T-helper 2 cell treated with Interferon-gamma antibody and Interleukin-4, amounts not matched to agents 5 μg/mL and 100 μg/mL, for 36 hours (primary cell): ENCODE measurements around the gene EMC8.
"Not testable (repeated sequence)": the region's sequence is repeated elsewhere in the genome, so short reads cannot be mapped to it uniquely, and the experiment has no call there.

Experiments
- DNase-seq: peaks from one replicate; pipeline ENCODE4 v3.0.0; 2021; ENCODE audit warnings: low spot score
- H3K27ac Mint-ChIP-seq: one replicate; pipeline ENCODE4 v1.8.0; 2021; ENCODE audit warnings: mild to moderate bottlenecking, mixed read lengths
- H3K27me3 Mint-ChIP-seq: one replicate; pipeline ENCODE4 v1.8.0; 2021; ENCODE audit warnings: low read depth, mixed read lengths
- H3K36me3 Mint-ChIP-seq: one replicate; pipeline ENCODE4 v1.8.0; 2021; ENCODE audit warnings: low read depth, mixed read lengths
- H3K4me1 Mint-ChIP-seq: one replicate; pipeline ENCODE4 v1.8.0; 2021; ENCODE audit warnings: low read depth, mixed read lengths
- H3K4me3 Mint-ChIP-seq: one replicate; pipeline ENCODE4 v1.8.0; 2022; ENCODE audit warnings: mild to moderate bottlenecking, moderate library complexity, mixed read lengths
- H3K9me3 Mint-ChIP-seq: one replicate; pipeline ENCODE4 v1.8.0; 2021; ENCODE audit warnings: mixed read lengths

Gene EMC8

GRCh38 chr16:85829171-85829719 is 29.9 kb upstream of the EMC8 start:
- Mint-ChIP-seq H3K27me3 (peaks cover 12% of the 10 kb centered on the region), H3K27ac (no peak overlapping the region), H3K4me1 (no peaks in the 10 kb centered on the region), H3K36me3 (no peaks in the 10 kb centered on the region), H3K4me3 (no peak overlapping the region), H3K9me3 (no peaks in the 10 kb centered on the region)
- no peak for DNase-seq

- Mint-ChIP-seq H3K9me3 (no peaks in the 10 kb centered on the region), H3K36me3 (no peaks in the 10 kb centered on the region), H3K4me1 (no peaks in the 10 kb centered on the region), H3K27me3 (peaks cover 12% of the 10 kb centered on the region), H3K27ac (no peak overlapping the region), H3K4me3 (no peak overlapping the region)
- no peak for DNase-seq
Measured at GRCh38 chr16:85828166-85828565, 28.8 kb upstream of the EMC8 start.

DNA sequence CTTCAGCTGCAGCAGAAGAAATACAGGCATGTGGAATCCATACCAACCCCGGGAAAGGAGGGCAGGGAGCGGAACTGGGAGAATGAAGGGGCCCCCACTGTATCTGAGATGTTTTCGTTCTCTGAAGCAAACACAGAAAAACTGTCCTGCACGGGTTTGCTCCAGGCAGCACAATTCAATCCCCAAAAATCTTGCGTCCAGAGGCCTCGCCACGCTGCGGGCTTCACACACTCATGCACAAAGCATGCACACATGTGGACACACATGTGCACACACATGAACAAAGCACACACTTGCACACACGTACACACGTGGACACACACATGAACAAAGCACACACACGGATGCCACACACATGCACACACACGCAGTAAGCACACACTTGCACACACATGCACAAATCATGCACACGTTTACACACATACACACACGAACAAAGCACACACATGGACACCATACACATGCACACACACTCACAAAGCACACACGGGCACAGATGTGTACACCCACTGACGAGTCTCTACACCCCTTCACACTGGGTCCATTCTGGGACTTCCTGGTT is 27.4 kb upstream of the EMC8 start:
- no peaks in the 10 kb centered on the region for H3K4me1 Mint-ChIP-seq
- no peak overlapping the region for H3K27ac Mint-ChIP-seq
- no peak for DNase-seq
- no peaks in the 10 kb centered on the region for H3K36me3 Mint-ChIP-seq
- no peak overlapping the region for H3K4me3 Mint-ChIP-seq
- no peaks in the 10 kb centered on the region for H3K9me3 Mint-ChIP-seq
- peaks cover 10% of the 10 kb centered on the region for H3K27me3 Mint-ChIP-seq

GRCh38 chr16:85825326-85825725 is 26.0 kb upstream of the EMC8 start:
- DNase-seq, result no peak
- Mint-ChIP-seq H3K9me3 (no peaks in the 10 kb centered on the region), H3K4me1 (no peaks in the 10 kb centered on the region), H3K4me3 (no peak overlapping the region), H3K36me3 (no peaks in the 10 kb centered on the region), H3K27ac (no peak overlapping the region), H3K27me3 (peaks cover 4% of the 10 kb centered on the region)

GRCh38 chr16:85824161-85825135 is 25.1 kb upstream of the EMC8 start:
- Mint-ChIP-seq H3K27me3 (peaks cover 4% of the 10 kb centered on the region), H3K9me3 (no peaks in the 10 kb centered on the region), H3K4me3 (no peak overlapping the region), H3K36me3 (no peaks in the 10 kb centered on the region), H3K27ac (no peak overlapping the region), H3K4me1 (no peaks in the 10 kb centered on the region)
- DNase-seq, result no peak

DNA sequence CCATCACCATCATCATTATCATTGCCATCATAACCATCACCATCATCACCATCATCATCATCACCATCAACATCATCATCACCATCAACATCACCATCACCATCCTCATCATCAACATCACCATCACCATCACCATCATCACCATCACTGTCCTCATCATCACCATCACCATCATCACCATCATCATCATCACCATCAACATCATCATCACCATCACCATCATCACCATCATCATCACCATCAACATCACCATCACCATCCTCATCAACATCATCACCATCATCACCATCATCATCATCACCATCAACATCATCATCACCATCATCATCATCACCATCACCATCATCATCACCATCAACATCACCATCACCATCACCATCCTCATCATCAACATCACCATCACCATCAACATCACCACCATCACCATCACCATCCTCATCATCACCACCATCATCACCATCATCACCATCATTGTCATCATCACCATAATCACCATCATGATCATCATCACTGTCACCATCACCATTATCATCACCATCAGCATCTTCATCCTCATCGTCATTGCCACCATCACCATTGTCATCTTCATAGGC is 24.1 kb upstream of the EMC8 start:
- DNase-seq, result no peak
- H3K36me3 Mint-ChIP-seq, result no peaks in the 10 kb centered on the region
- H3K4me3 Mint-ChIP-seq, result no peak overlapping the region
- H3K27me3 Mint-ChIP-seq, result peaks cover 3% of the 10 kb centered on the region
- no peaks in the 10 kb centered on the region for H3K9me3 Mint-ChIP-seq
- no peaks in the 10 kb centered on the region for H3K4me1 Mint-ChIP-seq
- H3K27ac Mint-ChIP-seq, result no peak overlapping the region

DNA sequence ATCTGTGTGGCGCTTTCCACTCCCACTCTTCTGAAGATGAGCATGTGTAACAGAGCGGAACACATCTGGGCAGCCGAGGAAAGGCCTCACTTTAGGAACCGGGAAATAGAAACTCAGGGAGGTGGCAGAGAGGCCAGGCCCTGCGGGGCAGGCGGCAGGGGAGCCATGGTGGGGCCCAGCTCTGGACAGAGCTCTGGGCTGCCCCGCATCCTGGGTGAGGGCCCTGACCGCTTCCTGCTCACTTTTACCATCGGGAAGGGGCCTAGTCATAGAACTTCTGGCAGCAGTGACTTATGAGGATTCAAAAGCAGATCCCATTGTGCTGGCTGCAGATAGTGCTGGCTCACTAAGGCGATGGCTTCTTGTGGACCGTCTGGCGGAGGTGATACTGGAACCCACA is 22.8 kb upstream of the EMC8 start:
- no peak for DNase-seq
- Mint-ChIP-seq H3K9me3 (no peaks in the 10 kb centered on the region), H3K36me3 (no peaks in the 10 kb centered on the region), H3K27ac (no peak overlapping the region), H3K4me3 (no peak overlapping the region), H3K27me3 (peaks cover 3% of the 10 kb centered on the region), H3K4me1 (no peaks in the 10 kb centered on the region)

DNA sequence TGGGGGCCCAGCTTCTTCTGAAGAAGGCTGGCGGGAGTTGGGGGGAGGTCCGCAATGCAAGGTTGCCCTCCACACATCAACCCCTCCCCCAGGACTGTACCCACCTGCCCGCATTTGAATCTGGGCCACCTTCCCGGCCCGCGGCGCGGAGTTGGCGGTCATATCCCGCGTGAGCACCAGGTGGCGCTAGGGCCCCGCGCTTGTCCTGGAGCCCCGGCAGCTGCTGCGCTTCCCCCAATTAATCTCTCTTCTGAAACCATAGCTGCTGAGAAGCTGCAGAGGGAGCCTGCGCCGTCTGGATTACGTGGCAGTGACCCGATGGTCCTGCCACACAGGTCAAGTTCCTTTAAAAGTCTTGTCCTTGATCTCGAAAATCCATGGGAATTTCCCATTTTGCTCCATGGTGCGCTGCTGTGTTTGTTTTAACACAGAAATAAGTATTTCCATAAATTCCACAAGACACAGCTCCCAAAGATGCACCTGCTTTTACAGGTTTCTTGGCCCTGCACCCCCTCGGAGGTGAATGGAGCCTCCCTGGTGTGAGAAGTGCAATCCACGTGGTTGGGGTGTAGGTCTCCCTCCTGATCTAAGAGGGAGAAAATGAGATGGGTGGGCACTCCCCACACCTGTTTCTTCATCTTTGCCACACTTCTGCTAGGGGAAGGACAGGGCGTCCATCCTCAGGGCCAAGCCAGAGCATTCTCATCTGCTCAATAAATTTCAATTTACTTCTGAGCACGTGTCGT is 22.2 kb upstream of the EMC8 start:
- Mint-ChIP-seq H3K27me3 (peaks cover 3% of the 10 kb centered on the region), H3K9me3 (no peaks in the 10 kb centered on the region), H3K36me3 (no peaks in the 10 kb centered on the region), H3K4me3 (no peak overlapping the region), H3K27ac (no peak overlapping the region), H3K4me1 (no peaks in the 10 kb centered on the region)
- peak; percentile 68 for DNase-seq

DNA sequence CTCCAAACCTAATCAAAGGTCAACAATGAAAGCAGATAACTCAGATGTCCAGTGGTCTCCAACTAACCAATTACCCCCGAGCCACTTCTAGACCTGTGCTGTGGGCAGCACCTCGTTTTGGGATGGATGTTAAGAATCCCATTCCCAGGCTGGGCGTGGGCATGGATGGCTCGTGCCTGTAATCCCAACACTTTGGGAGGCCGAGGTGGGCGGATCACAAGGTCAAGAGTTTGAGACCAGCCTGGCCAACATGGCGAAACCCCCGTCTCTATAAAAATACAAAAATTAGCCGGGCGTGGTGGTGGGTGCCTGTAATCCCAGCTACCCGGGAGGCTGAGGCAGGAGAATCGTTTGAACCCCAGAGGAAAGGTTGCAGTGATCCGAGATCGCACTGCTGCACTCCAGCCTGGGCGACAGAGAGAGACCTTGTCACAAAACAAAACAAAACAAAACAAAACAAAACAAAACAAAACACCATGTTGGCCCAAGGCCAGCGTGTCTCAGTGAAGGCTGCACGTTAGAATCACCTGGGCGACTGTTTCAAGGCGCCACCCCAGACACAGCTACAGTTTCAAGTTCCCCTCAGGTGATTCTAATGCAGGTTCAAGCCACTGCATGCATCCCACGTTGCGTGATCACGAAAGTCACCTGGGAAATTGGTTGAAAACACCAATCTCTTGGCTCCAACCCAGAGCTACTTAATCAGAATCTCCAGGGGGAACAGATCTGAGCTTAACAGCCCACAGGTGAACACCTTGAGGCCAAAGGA is 21.4 kb upstream of the EMC8 start:
- Mint-ChIP-seq H3K4me1 (no peaks in the 10 kb centered on the region), H3K4me3 (no peak overlapping the region), H3K9me3 (no peaks in the 10 kb centered on the region), H3K27ac (no peak overlapping the region), H3K36me3 (no peaks in the 10 kb centered on the region), H3K27me3 (peaks cover 3% of the 10 kb centered on the region)
- DNase-seq, result no peak

DNA sequence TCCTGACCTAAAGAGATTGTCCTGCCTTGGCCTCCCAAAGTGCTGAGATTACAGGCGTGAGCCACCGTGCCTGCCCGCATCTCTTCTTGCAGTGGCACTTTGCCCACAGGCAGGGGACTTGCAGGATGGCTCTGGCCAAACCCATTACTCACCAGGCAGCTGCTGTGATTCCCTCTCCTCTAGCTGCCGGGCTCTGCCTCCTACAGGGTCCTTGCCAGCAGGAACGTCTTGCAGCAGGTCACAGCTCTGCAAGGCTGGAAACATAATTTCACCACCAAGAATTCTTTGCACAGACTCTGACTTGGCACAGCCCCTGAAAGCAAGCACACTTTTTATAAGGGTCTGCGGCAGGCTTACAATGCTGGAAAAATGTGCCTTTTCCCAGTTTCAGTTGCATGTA is 20.4 kb upstream of the EMC8 start:
- H3K36me3 Mint-ChIP-seq, result no peaks in the 10 kb centered on the region
- no peaks in the 10 kb centered on the region for H3K9me3 Mint-ChIP-seq
- no peak overlapping the region for H3K27ac Mint-ChIP-seq
- peaks cover 3% of the 10 kb centered on the region for H3K27me3 Mint-ChIP-seq
- DNase-seq, result no peak
- no peak overlapping the region for H3K4me3 Mint-ChIP-seq
- no peaks in the 10 kb centered on the region for H3K4me1 Mint-ChIP-seq

DNA sequence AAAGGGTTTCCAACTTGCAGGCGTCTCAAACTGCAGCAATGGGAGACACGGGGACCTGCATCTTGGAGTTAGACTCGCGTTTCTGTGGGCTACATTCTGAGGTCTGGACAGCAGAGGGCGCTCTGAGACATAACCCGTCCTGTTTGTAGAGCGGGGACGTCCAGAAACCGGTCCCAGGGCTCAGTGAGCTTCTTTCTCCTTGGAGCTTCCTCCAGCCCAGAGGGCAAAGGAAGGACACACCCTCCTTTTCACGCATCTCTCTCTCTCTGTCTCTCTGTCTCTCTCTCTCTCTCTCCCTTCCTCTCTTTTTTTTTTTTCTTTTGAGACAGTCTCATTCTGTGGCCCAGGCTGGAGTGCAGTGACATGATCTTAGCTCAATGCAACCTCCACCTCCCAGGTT is 19.9 kb upstream of the EMC8 start:
- Mint-ChIP-seq H3K9me3 (no peaks in the 10 kb centered on the region), H3K4me3 (no peak overlapping the region), H3K4me1 (no peaks in the 10 kb centered on the region), H3K27me3 (peaks cover 3% of the 10 kb centered on the region), H3K27ac (no peak overlapping the region), H3K36me3 (no peaks in the 10 kb centered on the region)
- DNase-seq, result peak; percentile 75

DNA sequence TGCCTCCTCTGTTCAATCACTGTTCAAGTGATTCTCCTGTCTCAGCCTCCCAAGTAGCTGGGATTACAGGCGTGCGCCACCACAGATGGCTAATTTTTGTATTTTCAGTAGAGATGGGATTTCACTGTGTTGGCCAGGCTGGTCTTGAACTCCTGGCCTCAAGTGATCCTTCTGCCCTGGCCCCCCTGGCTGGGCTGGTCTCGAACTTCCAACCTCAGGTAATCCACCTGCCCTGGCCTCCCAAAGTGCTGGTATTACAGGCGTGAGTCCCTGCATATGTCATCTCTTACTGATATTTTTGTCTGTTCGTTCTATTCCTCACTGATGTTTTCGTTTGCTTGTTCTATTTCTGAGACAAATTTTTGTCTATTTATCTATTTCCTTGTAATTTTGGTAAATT is 17.9 kb upstream of the EMC8 start:
- not testable (repeated sequence) for H3K4me1 Mint-ChIP-seq, H3K36me3 Mint-ChIP-seq, H3K27ac Mint-ChIP-seq, H3K9me3 Mint-ChIP-seq, DNase-seq, H3K4me3 Mint-ChIP-seq
- H3K27me3 Mint-ChIP-seq, result peaks cover 10% of the 10 kb centered on the region

DNA sequence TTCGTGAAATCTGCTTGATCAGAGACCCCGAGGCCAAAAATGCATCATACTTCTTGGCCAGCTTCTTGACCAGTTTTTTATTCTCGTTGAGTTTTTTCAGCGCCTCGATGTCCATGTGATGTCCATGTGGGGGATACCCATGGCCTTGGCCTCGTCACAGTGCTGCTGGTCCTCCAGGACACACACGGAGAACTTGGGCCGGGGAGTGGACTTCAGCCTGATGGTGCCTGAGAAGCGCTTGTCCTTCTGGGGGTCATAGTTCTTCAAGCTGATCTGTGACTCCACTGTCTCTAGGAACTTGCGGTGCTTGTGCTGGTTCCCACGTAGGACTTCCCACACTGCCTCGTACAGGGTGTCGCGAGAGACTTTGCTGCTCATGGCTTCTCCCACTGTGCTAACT is 16.8 kb upstream of the EMC8 start:
- DNase-seq, result no peak
- peaks cover 19% of the 10 kb centered on the region for H3K27me3 Mint-ChIP-seq
- no peak overlapping the region for H3K27ac Mint-ChIP-seq
- H3K4me3 Mint-ChIP-seq, result no peak overlapping the region
- H3K9me3 Mint-ChIP-seq, result no peaks in the 10 kb centered on the region
- H3K4me1 Mint-ChIP-seq, result no peaks in the 10 kb centered on the region
- H3K36me3 Mint-ChIP-seq, result no peaks in the 10 kb centered on the region
